ENCODE data around the gene ARHGEF16.

DNA sequence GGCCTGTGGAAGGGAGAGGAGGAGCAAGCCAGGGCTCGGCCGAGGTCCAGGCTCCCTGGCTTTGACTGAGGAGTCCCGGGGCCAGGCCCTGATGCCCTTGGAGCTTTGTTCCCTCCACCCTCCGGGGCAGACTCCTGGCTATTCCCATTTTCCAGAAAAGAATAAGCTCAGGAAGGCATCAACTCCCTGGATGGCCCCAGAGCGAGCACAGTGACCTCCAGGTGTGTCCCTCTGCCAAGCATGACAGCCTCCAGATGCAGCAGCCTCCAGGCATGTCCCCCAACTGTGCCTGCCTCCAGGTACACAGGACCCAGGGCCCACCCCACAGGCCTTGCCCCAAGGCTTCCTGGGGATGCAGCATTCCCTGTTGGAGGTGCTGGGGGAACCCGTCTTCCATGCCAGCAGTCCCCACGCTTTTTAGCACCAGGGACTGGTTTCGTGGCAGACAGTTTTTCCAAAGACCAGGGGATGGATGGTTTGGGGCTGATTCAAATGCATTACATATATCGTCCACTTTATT lies 15.7 kb upstream of the ARHGEF16 start:
- TF ChIP-seq, protein P1, sequence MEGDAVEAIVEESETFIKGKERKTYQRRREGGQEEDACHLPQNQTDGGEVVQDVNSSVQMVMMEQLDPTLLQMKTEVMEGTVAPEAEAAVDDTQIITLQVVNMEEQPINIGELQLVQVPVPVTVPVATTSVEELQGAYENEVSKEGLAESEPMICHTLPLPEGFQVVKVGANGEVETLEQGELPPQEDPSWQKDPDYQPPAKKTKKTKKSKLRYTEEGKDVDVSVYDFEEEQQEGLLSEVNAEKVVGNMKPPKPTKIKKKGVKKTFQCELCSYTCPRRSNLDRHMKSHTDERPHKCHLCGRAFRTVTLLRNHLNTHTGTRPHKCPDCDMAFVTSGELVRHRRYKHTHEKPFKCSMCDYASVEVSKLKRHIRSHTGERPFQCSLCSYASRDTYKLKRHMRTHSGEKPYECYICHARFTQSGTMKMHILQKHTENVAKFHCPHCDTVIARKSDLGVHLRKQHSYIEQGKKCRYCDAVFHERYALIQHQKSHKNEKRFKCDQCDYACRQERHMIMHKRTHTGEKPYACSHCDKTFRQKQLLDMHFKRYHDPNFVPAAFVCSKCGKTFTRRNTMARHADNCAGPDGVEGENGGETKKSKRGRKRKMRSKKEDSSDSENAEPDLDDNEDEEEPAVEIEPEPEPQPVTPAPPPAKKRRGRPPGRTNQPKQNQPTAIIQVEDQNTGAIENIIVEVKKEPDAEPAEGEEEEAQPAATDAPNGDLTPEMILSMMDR (IDR thresholded peaks at IDR 0.05): no peak
- TF ChIP-seq POLR2A (IDR thresholded peaks at IDR 0.05): no peak

All from body of pancreas (tissue), 4 donors.